Common myeloid progenitor, CD34-positive (primary cell): Measurements from ENCODE around the gene TMEM94.
A peak's percentile ranks its signal among the peaks of the same experiment; 100 is the strongest.

ENCODE experiments used
- CTCF ChIA-PET: fragments of 350-600 bp; sonication (Branson Sonifier 250); formaldehyde crosslinking; loops from one replicate; lab custom pipeline; 2021; ENCODE audit warnings: antibody characterized with exemption; lab: Charles Lee
- POLR2A ChIA-PET: fragments of 350-600 bp; sonication (Branson Sonifier 250); formaldehyde crosslinking; loops from one replicate; lab custom pipeline; 2021; ENCODE audit warnings: antibody characterized with exemption; lab: Charles Lee
- DNase-seq, 3 donors: peaks; one replicate each; pipeline versions ENCODE4 v3.0.0 to v3.0.0-alpha.2; 2013
- H3K27ac ChIP-seq, 2 experiments: 1 replicate in 1 of 2; 2 replicates in 1 of 2; pipeline ENCODE4 v1.7.0; 2013; ENCODE audit warnings: inconsistent platforms in 2 of 2, low read length in 2 of 2, mild to moderate bottlenecking in 2 of 2, low read depth in 1 of 2, moderate library complexity in 1 of 2; ENCODE audit not compliant: severe bottlenecking in 2 of 2, insufficient read depth in 1 of 2, poor library complexity in 1 of 2
- H3K27me3 ChIP-seq, 5 experiments: replicated peaks in 2 of 5; 1 replicate in 3 of 5; 2 replicates in 2 of 5; pipeline versions ENCODE4 v1.6.1 to v1.7.0; 2013; ENCODE audit warnings: low read length in 4 of 5, mild to moderate bottlenecking in 2 of 5, moderate library complexity in 2 of 5, inconsistent platforms in 1 of 5; ENCODE audit not compliant: insufficient read depth in 5 of 5, control insufficient read depth in 4 of 5
- H3K36me3 ChIP-seq, 4 experiments: 1 replicate in 2 of 4; 2 replicates in 2 of 4; pipeline versions ENCODE4 v1.6.1 to v1.7.0; 2013; ENCODE audit warnings: low read length in 3 of 4, control low read depth in 1 of 4, mild to moderate bottlenecking in 1 of 4; ENCODE audit not compliant: control insufficient read depth in 4 of 4, insufficient read depth in 4 of 4
- H3K4me1 ChIP-seq, 4 experiments: 1 replicate in 3 of 4; 2 replicates in 1 of 4; pipeline versions ENCODE4 v1.6.1 to v1.7.1; 2013; ENCODE audit warnings: low read length in 3 of 4, mild to moderate bottlenecking in 3 of 4, control low read depth in 1 of 4, inconsistent platforms in 1 of 4, moderate library complexity in 1 of 4; ENCODE audit not compliant: control insufficient read depth in 4 of 4, insufficient read depth in 4 of 4; ENCODE audit errors: control extremely low read depth in 1 of 4
- H3K4me3 ChIP-seq, 7 experiments: 1 replicate in 4 of 7; 2 replicates in 3 of 7; pipeline versions ENCODE4 v1.5.1 to v1.7.0; 2013; ENCODE audit warnings: mild to moderate bottlenecking in 7 of 7, low read length in 6 of 7, moderate library complexity in 6 of 7, inconsistent platforms in 2 of 7, low read depth in 2 of 7, control low read depth in 1 of 7; ENCODE audit not compliant: insufficient read depth in 4 of 7, control insufficient read depth in 1 of 7; ENCODE audit errors: extremely low read depth in 1 of 7
- H3K9me3 ChIP-seq, 5 experiments: 1 replicate in 4 of 5; 2 replicates in 1 of 5; pipeline versions ENCODE4 v1.6.1 to v1.7.1; 2013; ENCODE audit warnings: low read length in 4 of 5, mild to moderate bottlenecking in 2 of 5, inconsistent platforms in 1 of 5, low read depth in 1 of 5, moderate library complexity in 1 of 5; ENCODE audit not compliant: control insufficient read depth in 4 of 5, insufficient read depth in 2 of 5; ENCODE audit errors: control extremely low read depth in 1 of 5
- WGBS: methylation state at CpG from one replicate; pipeline ENCODE4 v1.1.5; 2013; ENCODE audit not compliant: insufficient coverage; 5-methylcytosine and 5-hydroxymethylcytosine counted together

Gene TMEM94

DNA sequence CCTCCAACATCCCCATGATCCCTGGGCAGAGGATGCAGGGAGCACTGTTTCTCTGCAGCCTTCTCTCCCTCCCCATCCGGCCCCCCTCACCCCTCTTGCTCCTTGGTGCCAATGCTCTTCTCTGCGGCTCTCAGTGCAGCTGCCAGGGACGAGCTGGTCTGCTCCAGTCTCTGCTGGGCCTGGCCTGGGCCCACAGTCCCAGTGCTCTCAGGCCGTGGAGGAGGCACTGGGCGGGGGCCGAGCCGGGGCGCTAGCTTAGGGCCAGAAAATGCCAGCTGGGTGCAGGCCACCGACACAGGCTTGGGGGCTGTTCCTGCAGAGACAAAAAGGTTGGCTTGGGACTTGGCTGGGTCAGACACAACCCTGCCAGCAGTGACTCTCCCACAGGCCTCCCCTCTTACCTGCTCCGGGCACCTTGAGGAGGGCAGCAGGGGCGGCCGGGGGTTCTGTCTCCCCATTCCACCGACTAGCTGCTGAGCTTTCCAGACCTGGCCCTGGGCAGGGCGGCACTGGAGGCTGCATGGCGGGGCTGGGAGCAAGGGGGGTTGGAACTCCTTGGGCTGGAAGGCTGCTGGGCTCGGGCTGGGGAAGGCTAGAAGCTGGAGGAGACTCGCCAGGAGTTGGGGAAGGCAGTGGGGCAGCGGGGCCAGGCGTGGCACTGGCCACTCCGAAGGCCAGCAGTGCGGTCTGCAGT is 45.1 kb downstream of the TMEM94 start:
- Histone ChIP-seq H3K27ac (no peak overlapping the region), H3K36me3 (peaks cover 2 to 43% (median 32%) of the 10 kb centered on the region in 4 experiments), H3K27me3 (no peaks in the 10 kb centered on the region), H3K9me3 (no peaks in the 10 kb centered on the region), H3K4me1 (peaks cover 3 to 28% (median 19%) of the 10 kb centered on the region in 4 experiments), H3K4me3 (no peak overlapping the region)
- CTCF ChIA-PET: interaction anchor here (1.3 to 2.2 kb wide), 3 partner anchors 8 to 18 kb away, joined by 3 to 8 read pairs (median 4); no protein-coding TSS in a partner anchor
- WGBS: 97% methylated on average over 17 of the region's 21 CpGs
- POLR2A ChIA-PET: no interaction called here
- DNase-seq: no peak

DNA sequence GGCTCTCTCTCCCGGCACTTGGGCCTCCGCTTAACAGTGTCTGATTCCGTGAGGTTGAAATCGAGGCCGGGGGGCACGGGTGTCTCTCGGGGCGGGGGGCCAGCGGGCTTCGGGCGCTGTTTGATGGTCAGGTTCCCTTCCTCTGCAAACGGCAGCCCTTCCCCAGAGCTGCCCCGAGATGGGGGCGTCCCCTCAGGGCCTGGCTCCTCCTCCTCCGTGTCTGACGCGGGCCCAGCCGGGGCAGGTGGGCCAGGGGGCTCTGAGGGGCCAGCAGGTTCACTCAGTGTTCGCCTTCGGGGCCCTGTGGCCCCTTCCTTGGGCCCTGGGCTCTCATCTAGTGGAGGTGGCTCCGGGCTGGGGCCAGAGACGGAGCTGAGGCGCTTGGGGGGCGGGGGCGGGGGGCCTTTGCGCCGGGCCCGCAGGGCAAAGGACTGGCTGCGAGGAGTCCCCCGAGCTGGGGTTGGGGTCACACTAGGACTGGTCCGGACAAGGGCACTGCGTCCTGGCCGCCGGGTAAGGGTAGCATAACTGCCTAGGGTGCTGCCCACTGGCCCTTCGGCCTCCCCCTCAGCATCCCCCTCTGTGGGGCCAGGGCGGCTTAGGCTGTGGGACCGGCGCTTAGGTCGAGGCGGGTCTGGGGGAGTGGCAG is 45.8 kb downstream of the TMEM94 start:
- Histone ChIP-seq H3K36me3 (peaks cover 0 to 40% (median 30%) of the 10 kb centered on the region in 4 experiments), H3K9me3 (no peaks in the 10 kb centered on the region), H3K4me1 (peaks cover 3 to 28% (median 19%) of the 10 kb centered on the region in 4 experiments), H3K27ac (no peak overlapping the region), H3K4me3 (no peak overlapping the region), H3K27me3 (no peaks in the 10 kb centered on the region)
- WGBS: 96% methylated on average over 30 of the region's 40 CpGs
- CTCF ChIA-PET: interaction anchor here (0.9 to 2.2 kb wide), 9 partner anchors 8 to 240 kb away, joined by 3 to 8 read pairs (median 4); partner anchors contain the start of gene LLGL2
- POLR2A ChIA-PET: interaction anchor here (0.5 kb wide), 1 partner anchor 22 kb away, joined by 4 read pairs; no protein-coding TSS in a partner anchor
- no peak for DNase-seq

DNA sequence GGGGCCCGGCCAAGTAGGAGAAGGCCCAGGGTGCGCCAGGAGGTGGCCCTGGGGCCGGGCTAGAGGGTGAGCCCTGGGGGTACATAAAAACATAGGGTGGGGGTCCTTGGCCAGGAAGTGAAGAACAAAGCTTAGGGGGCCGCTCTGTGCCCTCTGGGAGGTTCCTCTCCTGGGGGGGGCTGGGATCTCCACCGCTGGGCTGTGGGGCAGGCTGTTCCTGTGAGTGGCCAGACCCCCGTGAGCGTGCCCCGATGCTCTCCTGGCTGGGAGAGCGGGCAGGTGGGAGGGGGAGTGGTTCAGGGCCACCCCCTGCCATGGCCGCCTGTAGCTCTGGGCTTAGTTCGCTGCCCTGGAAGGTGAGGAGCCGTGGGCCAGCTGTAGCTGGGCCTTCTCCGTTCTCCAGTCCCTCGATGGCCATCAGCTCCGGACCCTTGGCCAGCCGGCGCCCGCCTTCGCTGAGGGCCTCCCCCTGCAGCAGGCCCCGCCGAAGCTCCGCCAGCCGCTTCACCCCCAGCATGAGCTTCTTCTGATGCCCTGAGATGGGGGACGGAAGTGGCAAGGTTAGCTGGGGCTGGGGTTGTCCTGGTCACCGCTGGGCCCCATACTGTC is 46.4 kb downstream of the TMEM94 start:
- H3K27ac ChIP-seq: no peak overlapping the region
- POLR2A ChIA-PET: interaction anchor here (0.5 to 0.7 kb wide), 2 partner anchors 23 to 188 kb away, joined by 4 read pairs; no protein-coding TSS in a partner anchor
- 97% methylated on average over 19 of the region's 25 CpGs for WGBS
- DNase-seq: no peak
- H3K27me3 ChIP-seq: no peaks in the 10 kb centered on the region
- H3K4me3 ChIP-seq: no peak overlapping the region
- peaks cover 0 to 23% (median 15%) of the 10 kb centered on the region in 4 experiments for H3K4me1 ChIP-seq
- peaks cover 0 to 42% (median 29%) of the 10 kb centered on the region in 4 experiments for H3K36me3 ChIP-seq
- CTCF ChIA-PET: interaction anchor here (0.6 to 2.2 kb wide), 15 partner anchors 9 to 241 kb away, joined by 3 to 8 read pairs (median 3); partner anchors contain the start of genes LLGL2 and TSEN54
- no peaks in the 10 kb centered on the region for H3K9me3 ChIP-seq

DNA sequence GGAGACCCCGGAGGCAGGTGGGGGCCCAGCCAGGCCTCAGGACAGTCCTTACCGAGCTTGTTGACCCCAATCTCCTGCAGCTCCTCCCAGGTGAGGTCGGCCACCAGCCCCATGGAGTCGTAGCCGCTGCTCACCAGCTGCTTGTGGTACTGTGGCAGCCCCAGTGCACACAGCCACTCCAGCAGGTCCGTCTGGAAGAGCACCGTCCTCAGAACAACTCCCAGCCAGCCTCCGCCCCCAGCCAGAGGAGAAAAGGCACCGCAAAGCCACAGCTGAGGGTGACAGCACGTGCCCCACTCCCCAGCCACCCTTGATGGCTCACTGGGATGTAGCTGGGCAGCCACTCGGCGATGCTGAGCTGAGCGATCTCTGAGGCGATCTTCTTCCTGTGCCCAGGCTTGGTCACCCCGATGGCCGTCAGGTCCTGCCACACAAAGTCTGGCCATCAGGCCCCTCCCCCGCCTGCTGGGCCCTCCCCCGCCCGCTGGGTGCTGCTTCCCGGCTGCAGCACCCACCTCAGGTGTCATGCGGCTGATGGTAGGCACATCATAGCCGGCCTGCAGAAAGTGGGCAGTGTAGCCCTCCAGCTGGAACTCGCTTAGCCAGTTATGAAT is 47.0 kb downstream of the TMEM94 start:
- Histone ChIP-seq H3K4me3 (no peak overlapping the region), H3K36me3 (peaks cover 0 to 42% (median 25%) of the 10 kb centered on the region in 4 experiments)
- WGBS: 98% methylated on average over 20 of the region's 23 CpGs

DNA sequence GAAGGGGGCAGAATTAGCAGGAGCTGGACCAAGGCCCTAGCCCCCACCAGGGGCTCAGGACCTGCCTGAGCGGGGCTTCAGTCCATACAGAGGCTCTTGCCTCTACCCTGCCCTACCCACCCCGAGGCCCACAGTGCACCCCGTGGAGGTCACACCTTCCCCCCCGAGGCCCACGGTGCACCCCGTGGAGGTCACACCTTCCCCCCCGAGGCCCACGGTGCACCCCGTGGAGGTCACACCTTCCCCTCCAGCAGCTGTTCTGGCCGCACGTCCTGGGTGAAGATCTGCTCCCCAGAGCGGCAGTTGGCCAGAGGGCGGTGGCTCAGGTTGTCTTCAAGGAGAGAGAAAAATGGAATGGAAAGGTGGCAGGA is 47.5 kb downstream of the TMEM94 start:
- H3K27ac ChIP-seq: no peak overlapping the region
- ChIA-PET POLR2A (no interaction called here), CTCF (interaction anchor here (0.7 to 2.2 kb wide), 10 partner anchors 8 to 85 kb away, joined by 3 to 8 read pairs (median 5); partner anchors contain the start of gene TSEN54)
- H3K9me3 ChIP-seq: no peaks in the 10 kb centered on the region
- H3K36me3 ChIP-seq: peaks cover 0 to 41% (median 22%) of the 10 kb centered on the region in 4 experiments
- WGBS: 90% methylated on average over 4 of the region's 13 CpGs
- no peaks in the 10 kb centered on the region for H3K27me3 ChIP-seq
- peaks cover 0 to 11% (median 5%) of the 10 kb centered on the region in 4 experiments for H3K4me1 ChIP-seq
- no peak for DNase-seq
- H3K4me3 ChIP-seq: no peak overlapping the region

More for the DNA sequence above, 47.0 kb downstream of the TMEM94 start:
- no peak for DNase-seq
- no peak overlapping the region for H3K27ac ChIP-seq
- no peaks in the 10 kb centered on the region for H3K27me3 ChIP-seq
- H3K9me3 ChIP-seq: no peaks in the 10 kb centered on the region
- CTCF ChIA-PET: interaction anchor here (0.6 to 2.2 kb wide), 16 partner anchors 9 to 241 kb away, joined by 3 to 8 read pairs (median 3); partner anchors contain the start of genes LLGL2 and TSEN54
- peaks cover 0 to 17% (median 9%) of the 10 kb centered on the region in 4 experiments for H3K4me1 ChIP-seq
- POLR2A ChIA-PET: interaction anchor here (0.7 kb wide), 1 partner anchor 189 kb away, joined by 4 read pairs; no protein-coding TSS in a partner anchor

DNA sequence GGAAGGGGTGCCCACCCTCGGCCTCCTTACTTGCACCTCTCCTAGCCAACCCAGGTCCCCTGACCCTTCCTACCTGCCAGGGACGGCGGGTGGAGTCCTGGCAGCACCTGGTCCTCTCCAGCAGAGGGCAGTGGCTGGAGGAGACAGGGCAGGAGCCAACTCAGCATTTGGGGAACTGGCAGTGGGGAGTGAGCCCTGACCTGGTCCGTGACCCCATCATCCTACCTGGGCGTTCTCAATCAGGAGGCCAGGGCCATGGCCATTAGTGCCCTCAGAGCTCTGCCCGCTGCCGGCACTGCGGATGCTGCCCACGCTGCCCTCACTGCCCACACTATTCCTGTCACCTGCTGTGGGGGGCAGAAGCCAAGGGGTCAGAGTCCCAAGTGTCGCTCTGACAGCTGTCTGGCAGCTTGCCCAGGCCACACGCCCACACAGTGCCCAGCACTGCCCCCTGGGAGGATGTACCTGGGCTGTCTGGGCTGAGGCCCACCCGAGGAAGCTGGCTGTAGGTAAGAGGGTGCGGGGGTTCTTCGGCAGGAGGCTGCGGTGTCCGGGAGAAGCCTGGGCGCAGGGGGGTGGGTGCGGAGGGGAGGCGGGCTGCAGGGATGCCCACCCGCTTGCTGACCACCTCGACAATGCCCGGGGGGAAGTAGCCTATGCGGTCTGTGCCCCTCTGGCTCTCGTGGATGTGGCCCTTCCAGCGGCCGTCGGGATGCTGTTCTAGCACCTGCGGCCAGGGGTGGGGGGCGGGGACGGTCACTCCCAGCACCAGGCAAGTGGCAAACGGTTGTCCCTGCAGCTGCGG is 48.1 kb downstream of the TMEM94 start:
- Histone ChIP-seq H3K4me3 (no peak overlapping the region), H3K27ac (no peak overlapping the region), H3K36me3 (peaks cover 0 to 35% (median 19%) of the 10 kb centered on the region in 4 experiments), H3K4me1 (peaks cover 0 to 5% (median 2%) of the 10 kb centered on the region in 4 experiments), H3K9me3 (no peaks in the 10 kb centered on the region), H3K27me3 (no peaks in the 10 kb centered on the region)
- WGBS: 90% methylated on average over 24 of the region's 32 CpGs
- POLR2A ChIA-PET: interaction anchor here (0.7 kb wide), 1 partner anchor 83 kb away, joined by 5 read pairs; no protein-coding TSS in a partner anchor
- DNase-seq: peak; percentile 36 to 50 (median 38)
- CTCF ChIA-PET: interaction anchor here (0.7 to 1.9 kb wide), 9 partner anchors 9 to 87 kb away, joined by 3 to 6 read pairs (median 3); partner anchors contain the start of gene TMEM94
